K562 (cell line): Measurements from ENCODE around the gene ZNHIT3. TPM values are rescaled to one million over a fixed set of nuclear protein-coding genes. Genes with fewer than 3 reads are reported as not detected.

Source experiments
- CXXC5 ChIP-seq: fragments of 250-450 bp; sonication (Bioruptor Pico); IDR thresholded peaks from 2 replicates; pipeline ENCODE4 v1.8.0; 2022; ENCODE audit warnings: inconsistent platforms, mild to moderate bottlenecking, moderate library complexity
- HEY1 ChIP-seq: fragments of 250-450 bp; sonication (Bioruptor Pico); IDR thresholded peaks from 2 replicates; pipeline ENCODE4 v1.5.0; 2020; ENCODE audit warnings: mild to moderate bottlenecking, moderate library complexity, borderline replicate concordance
- HNRNPK ChIP-seq: fragments of 200-400 bp; formaldehyde crosslinking; IDR thresholded peaks from one replicate; pipeline ENCODE4 v1.6.1; 2018; ENCODE audit warnings: mild to moderate bottlenecking, low read depth, low read length; ENCODE audit not compliant: poor library complexity, severe bottlenecking
- HNRNPL ChIP-seq: fragments of 200-400 bp; formaldehyde crosslinking; IDR thresholded peaks from 2 replicates; pipeline ENCODE4 v1.6.1; 2017; ENCODE audit warnings: low read depth, mild to moderate bottlenecking, low read length
- ILF3 ChIP-seq: fragments of 450-650 bp; IDR thresholded peaks from 2 replicates; pipeline ENCODE4 v1.6.1; 2018; ENCODE audit warnings: antibody characterized with exemption, mild to moderate bottlenecking, moderate library complexity, borderline replicate concordance
- JUN ChIP-seq, 2 experiments: sonication (generic) in 1 of 2; formaldehyde crosslinking in 1 of 2; IDR thresholded peaks; 2 replicates each; pipeline versions ENCODE4 v1.6.1 to v1.8.0; 2012 to 2022; ENCODE audit warnings: borderline replicate concordance in 2 of 2, mild to moderate bottlenecking in 2 of 2, improper control_type of control experiment in 1 of 2, low read depth in 1 of 2, low read length in 1 of 2, missing genetic modification reagents in 1 of 2
- LEF1 ChIP-seq: fragments of 450-650 bp; IDR thresholded peaks from 2 replicates; pipeline ENCODE4 v1.6.1; 2016; ENCODE audit warnings: mild to moderate bottlenecking
- MAFF ChIP-seq: IDR thresholded peaks from 2 replicates; pipeline ENCODE4 v1.6.1; 2012; ENCODE audit warnings: low read length, improper control_type of control experiment
- MAFG ChIP-seq: fragments of 450-650 bp; conservative IDR thresholded peaks from 2 replicates; pipeline ENCODE4 v1.6.1; 2016; ENCODE audit warnings: missing genetic modification characterization, missing compliant biosample characterization
- MAFK ChIP-seq: IDR thresholded peaks from 2 replicates; pipeline ENCODE4 v1.6.1; 2011; ENCODE audit warnings: low read length, improper control_type of control experiment
- MLLT1 ChIP-seq, 2 experiments: fragments of 450-650 bp; IDR thresholded peaks; 2 replicates each; pipeline ENCODE4 v1.6.1; 2016
- PCBP1 ChIP-seq: fragments of 200-400 bp; formaldehyde crosslinking; IDR thresholded peaks from 2 replicates; pipeline ENCODE4 v1.6.1; 2018; ENCODE audit warnings: mild to moderate bottlenecking, low read depth, low read length; ENCODE audit not compliant: poor library complexity, severe bottlenecking
- SMAD2 ChIP-seq: fragments of 150-350 bp; IDR thresholded peaks from 2 replicates; pipeline ENCODE4 v1.6.1; 2014; ENCODE audit warnings: low read depth, mild to moderate bottlenecking, low read length
- SNRNP70 ChIP-seq: fragments of 200-400 bp; formaldehyde crosslinking; optimal IDR thresholded peaks from 2 replicates; pipeline ENCODE3; 2017; ENCODE audit warnings: low read depth, low read length
- TEAD4 ChIP-seq, 2 experiments: sonication (generic) in 1 of 2; formaldehyde crosslinking in 1 of 2; IDR thresholded peaks; 2 replicates each; pipeline versions ENCODE4 v1.6.1 to v1.8.0; 2012 to 2022; ENCODE audit warnings: borderline replicate concordance in 1 of 2, inconsistent platforms in 1 of 2, low read length in 1 of 2, mild to moderate bottlenecking in 1 of 2, missing genetic modification reagents in 1 of 2
- ZBTB17 ChIP-seq: fragments of 450-650 bp; formaldehyde crosslinking; IDR thresholded peaks from 2 replicates; pipeline ENCODE4 v1.4.0; 2020; ENCODE audit warnings: mild to moderate bottlenecking
- ZNF143 ChIP-seq: sonication (generic); formaldehyde crosslinking; IDR thresholded peaks from 2 replicates; pipeline ENCODE4 v1.9.0; 2022; ENCODE audit warnings: mild to moderate bottlenecking, missing genetic modification reagents
- ZNF224 ChIP-seq: sonication (generic); formaldehyde crosslinking; IDR thresholded peaks from 2 replicates; pipeline ENCODE4 v1.8.0; 2022; ENCODE audit warnings: mild to moderate bottlenecking, missing genetic modification reagents
- ZNF316 ChIP-seq: fragments of 450-650 bp; IDR thresholded peaks from 2 replicates; pipeline ENCODE4 v1.6.1; 2016
- polyA plus RNA-seq, 8 experiments: library from polyadenylated mRNA; depleted of rRNA in 4 of 8; stranded (reverse) in 5 of 8; unstranded in 3 of 8; fragments of >200 nt; fragmentation: Nextera tagmentation in 2 of 8; fragmentation: Illumina TruSeq in 1 of 8; extraction: Ambion mirVana in 2 of 8; extraction: Trizol in 1 of 8; gene quantifications; 2 replicates each; pipeline versions ENCODE4 v1.2.1 to v1.2.3, GENCODE V29; 2011 to 2014; ENCODE audit warnings: inconsistent platforms in 1 of 8, missing spikeins in 1 of 8
- total RNA-seq, 7 experiments: library from RNA; depleted of rRNA in 6 of 7; stranded (reverse); fragments of >200 nt in 6 of 7; fragmentation: Illumina TruSeq in 2 of 7; extraction: Trizol in 2 of 7; gene quantifications; 2 replicates each; pipeline versions ENCODE4 v1.2.1 to v1.2.3, GENCODE V29; 2011 to 2021; ENCODE audit warnings: low replicate concordance in 1 of 7

The ZNHIT3 gene
- total and polyA plus RNA-seq, 9 of the 15 experiments (the other 6 are each of a cell fraction or from before 2014, with no cell fraction given) = 45.0 to 300 (median 88.4) TPM

- TF ChIP-seq SMAD2 (no peak), MAFK (peak; percentile 95), ILF3 (no peak), TEAD4 (IDR thresholded peaks at IDR 0.05; ENCODE audit: low read length) (no peak), TEAD4 (CRISPR knock-in tag; IDR thresholded peaks at IDR 0.05; ENCODE audit: borderline replicate concordance) (no peak), MAFF (peak; percentile 96), ZNF316 (peak; percentile 95), HNRNPK (no peak), ZNF224 (CRISPR knock-in tag) (no peak), CXXC5 (CRISPR knock-in tag) (no peak), PCBP1 (no peak), ZNF143 (CRISPR knock-in tag) (no peak), HEY1 (CRISPR knock-in tag) (no peak), ZBTB17 (no peak), JUN (IDR thresholded peaks at IDR 0.05; ENCODE audit: borderline replicate concordance, low read depth, low read length) (no peak), JUN (CRISPR knock-in tag; IDR thresholded peaks at IDR 0.05; ENCODE audit: borderline replicate concordance) (no peak), MLLT1 (IDR thresholded peaks at IDR 0.05) (no peak), SNRNP70 (no peak), HNRNPL (no peak), LEF1 (no peak), MAFG (tag) (peak; percentile 89)
These were observed 8.2 kb downstream of the ZNHIT3 start (continued) for GRCh38 chr17:36494674-36495073.
